HG03354 (cell line): ENCODE data around the gene ISL1.

Experiments
- ATAC-seq: cut with Tn5 transposase; IDR thresholded peaks from one replicate; pipeline ENCODE4 v1.9.1; 2021; ENCODE audit warnings: mild to moderate bottlenecking; ENCODE audit not compliant: unreplicated experiment, poor library complexity, severe bottlenecking

The ISL1 gene

GRCh38 chr5:51383131-51384121 lies at the start of gene ISL1:
Gene ISL1 (plus strand): TSS chr5:51383448. CDS start chr5:51383672, 224 bp downstream.
- no peak for ATAC-seq

- ATAC-seq = no peak
Observed at GRCh38 chr5:51336878-51337277, 46.4 kb upstream of the ISL1 start.

GRCh38 chr5:51345106-51345505 lies 38.1 kb upstream of the ISL1 start:
- no peak for ATAC-seq

- ATAC-seq = no peak
Observed at GRCh38 chr5:51347157-51347556, 36.1 kb upstream of the ISL1 start.

- ATAC-seq = no peak
Observed at GRCh38 chr5:51347704-51348103, 35.5 kb upstream of the ISL1 start.

GRCh38 chr5:51371052-51371451 lies 12.2 kb upstream of the ISL1 start:
- ATAC-seq = no peak

GRCh38 chr5:51373880-51374523 lies 9.2 kb upstream of the ISL1 start:
- no peak for ATAC-seq

- no peak for ATAC-seq
Observed at GRCh38 chr5:51375084-51375483, 8.2 kb upstream of the ISL1 start.

GRCh38 chr5:51376509-51376908 lies 6.7 kb upstream of the ISL1 start:
- ATAC-seq = no peak

GRCh38 chr5:51377151-51378060 lies 5.8 kb upstream of the ISL1 start:
- no peak for ATAC-seq

GRCh38 chr5:51378061-51378409 lies 5.2 kb upstream of the ISL1 start:
- no peak for ATAC-seq

- ATAC-seq = no peak
Observed at GRCh38 chr5:51378448-51379330, 4.6 kb upstream of the ISL1 start.

- ATAC-seq = no peak
Observed at GRCh38 chr5:51379331-51379700, 3.9 kb upstream of the ISL1 start.

- no peak for ATAC-seq
Observed at GRCh38 chr5:51380603-51381207, 2.5 kb upstream of the ISL1 start.

- ATAC-seq = no peak
Observed at GRCh38 chr5:51381761-51382474, 1.3 kb upstream of the ISL1 start.

- ATAC-seq = no peak
Observed at GRCh38 chr5:51382521-51383130, 622 bp upstream of the ISL1 start.

- ATAC-seq = no peak
Observed at GRCh38 chr5:51384281-51384840, 1.1 kb downstream of the ISL1 start.
